HCT116 (cell line): Measurements from ENCODE around the gene TLE3. TPM values are rescaled to one million over a fixed set of nuclear protein-coding genes. Genes with fewer than 3 reads are reported as not detected.

ENCODE experiments used
- ATAC-seq: fragments of 200-7000 bp; cut with Tn5 transposase; 2 replicates; pipeline ENCODE4 v1.9.1; 2020; ENCODE audit warnings: mild to moderate bottlenecking, moderate library complexity
- BruUV-seq: library from RNA; stranded (reverse); fragments of 400-500 nt; replicated peaks from 2 replicates; lab custom pipeline; 2021; lab: Mats Ljungman, UMichigan
- CTCF ChIA-PET: fragments of 300-600 bp; sonication (Branson Sonifier 250); formaldehyde crosslinking; loops from one replicate; lab custom pipeline; 2021; ENCODE audit warnings: antibody characterized with exemption; lab: Charles Lee
- POLR2A ChIA-PET: fragments of 300-600, 350-600 bp; sonication (Branson Sonifier 250); formaldehyde crosslinking; loops from one replicate; lab custom pipeline; 2021; ENCODE audit warnings: antibody characterized with exemption; lab: Charles Lee
- RAD21 ChIA-PET, 2 experiments: fragments of 300-600 bp; sonication (Branson Sonifier 250); formaldehyde crosslinking; loops; one replicate each; lab custom pipeline; 2023; ENCODE audit warnings: low total read pairs in 2 of 2; ENCODE audit not compliant: uncharacterized antibody in 2 of 2, unreplicated experiment in 2 of 2, low non-redundant PET in 1 of 2; lab: Charles Lee
- DNase-seq: peaks from one replicate; pipeline ENCODE4 v3.0.0-alpha.2; 2010; ENCODE audit warnings: low read depth, low spot score
- H2AFZ ChIP-seq: fragments of 200-600 bp; shearing (Covaris generic), sonication (generic); 2 replicates; pipeline ENCODE4 v1.6.1; 2017; ENCODE audit warnings: low read depth, mixed run types, mixed read lengths, antibody characterized with exemption, low read length; ENCODE audit not compliant: poor library complexity, severe bottlenecking
- H3K27ac ChIP-seq: 2 replicates; pipeline ENCODE4 v1.5.1; 2012; ENCODE audit warnings: low read depth, low read length
- H3K27me3 ChIP-seq: fragments of 200-600 bp; sonication (generic); 2 replicates; pipeline ENCODE4 v1.6.1; 2016; ENCODE audit warnings: mixed run types, low read length, mixed read lengths; ENCODE audit not compliant: insufficient read depth
- H3K36me3 ChIP-seq, 2 experiments: fragments of 200-500 bp in 1 of 2; fragments of 200-600 bp in 1 of 2; sonication (Bioruptor generic) in 1 of 2; sonication (generic) in 1 of 2; 2 replicates each; pipeline versions ENCODE4 v1.5.1 to v1.6.1; 2014 to 2016; ENCODE audit warnings: low read length in 2 of 2, inconsistent platforms in 1 of 2, mixed read lengths in 1 of 2, mixed run types in 1 of 2; ENCODE audit not compliant: insufficient read depth in 2 of 2, control insufficient read depth in 1 of 2
- H3K4me1 ChIP-seq, 2 experiments: fragments of 200-600 bp in 1 of 2; sonication (generic) in 1 of 2; 2 replicates each; pipeline versions ENCODE4 v1.5.1 to v1.6.1; 2012 to 2017; ENCODE audit warnings: low read length in 2 of 2, inconsistent platforms in 1 of 2, mild to moderate bottlenecking in 1 of 2, mixed read lengths in 1 of 2, mixed run types in 1 of 2, moderate library complexity in 1 of 2; ENCODE audit not compliant: insufficient read depth in 2 of 2, control insufficient read depth in 1 of 2
- H3K4me2 ChIP-seq: fragments of 200-600 bp; sonication (generic); 2 replicates; pipeline ENCODE4 v1.6.1; 2017; ENCODE audit warnings: mixed run types, low read length, mixed read lengths
- H3K4me3 ChIP-seq, 2 experiments: fragments of 200-600 bp in 1 of 2; sonication (generic) in 1 of 2; replicated peaks in 1 of 2; 2 replicates each; pipeline ENCODE4 v1.5.1; 2011 to 2016; ENCODE audit warnings: low read length in 2 of 2, control low read depth in 1 of 2, low read depth in 1 of 2, mild to moderate bottlenecking in 1 of 2, mixed read lengths in 1 of 2, mixed run types in 1 of 2
- H3K79me2 ChIP-seq: fragments of 200-600 bp; sonication (generic); 2 replicates; pipeline ENCODE4 v1.6.1; 2017; ENCODE audit warnings: mild to moderate bottlenecking, mixed run types, low read length, moderate library complexity, mixed read lengths; ENCODE audit not compliant: insufficient read depth
- H3K9ac ChIP-seq: fragments of 200-600 bp; sonication (generic); 2 replicates; pipeline ENCODE4 v1.6.1; 2016; ENCODE audit warnings: low read length, mixed read lengths
- H3K9me2 ChIP-seq: fragments of 200-600 bp; sonication (generic), shearing (Covaris generic); 2 replicates; pipeline ENCODE4 v1.6.1; 2017; ENCODE audit warnings: mixed run types, mild to moderate bottlenecking, moderate library complexity; ENCODE audit not compliant: insufficient read depth
- H3K9me3 ChIP-seq, 2 experiments: fragments of 200-500 bp in 1 of 2; fragments of 200-600 bp in 1 of 2; sonication (Bioruptor generic) in 1 of 2; sonication (generic) in 1 of 2; 2 replicates each; pipeline ENCODE4 v1.6.1; 2014 to 2017; ENCODE audit warnings: low read length in 2 of 2, mixed read lengths in 2 of 2, inconsistent platforms in 1 of 2, low read depth in 1 of 2, mild to moderate bottlenecking in 1 of 2, mixed run types in 1 of 2, moderate library complexity in 1 of 2; ENCODE audit not compliant: control insufficient read depth in 1 of 2, insufficient read depth in 1 of 2
- H4K20me1 ChIP-seq: fragments of 200-600 bp; sonication (generic), shearing (Covaris generic); 2 replicates; pipeline ENCODE4 v1.6.1; 2017; ENCODE audit warnings: mixed run types, mild to moderate bottlenecking, moderate library complexity; ENCODE audit not compliant: insufficient read depth
- CTCF ChIP-seq, 3 experiments: fragments of 200-600 bp in 1 of 3; sonication (generic) in 1 of 3; IDR thresholded peaks in 2 of 3; conservative IDR thresholded peaks in 1 of 3; 2 replicates each; pipeline ENCODE4 v1.5.1; 2012 to 2017; ENCODE audit warnings: low read depth in 2 of 3, low read length in 2 of 3, antibody characterized with exemption in 1 of 3, borderline replicate concordance in 1 of 3, control low read depth in 1 of 3, mild to moderate bottlenecking in 1 of 3, mixed read lengths in 1 of 3, mixed run types in 1 of 3, moderate library complexity in 1 of 3; ENCODE audit not compliant: insufficient read depth in 1 of 3
- EGR1 ChIP-seq: IDR thresholded peaks from 2 replicates; pipeline ENCODE4 v1.6.1; 2012; ENCODE audit warnings: low read depth
- EZH2 ChIP-seq: fragments of 200-600 bp; sonication (generic); IDR thresholded peaks from 2 replicates; pipeline ENCODE4 v1.6.1; 2017; ENCODE audit warnings: antibody characterized with exemption, mixed run types
- MAX ChIP-seq: IDR thresholded peaks from 2 replicates; pipeline ENCODE4 v1.6.1; 2012
- POLR2AphosphoS5 ChIP-seq: IDR thresholded peaks from 2 replicates; pipeline ENCODE4 v1.6.1; 2011; ENCODE audit warnings: mild to moderate bottlenecking, low read depth, low read length, moderate library complexity
- intact Hi-C: fragments of 100-400 bp; cut with micrococcal nuclease; formaldehyde crosslinking; loops from 2 replicates; pipeline ENCODE4 v1.10.0; 2022
- total RNA-seq: library from RNA; stranded (reverse); gene quantifications from one replicate; pipeline ENCODE4 v1.2.1, GENCODE V29; 2021; ENCODE audit not compliant: unreplicated experiment
- TF ChIP-seq, protein P1 (sequence below): IDR thresholded peaks from 2 replicates; pipeline ENCODE4 v1.6.1; 2012

TLE3 gene
- total RNA-seq, 1 experiment from 2014 or later = 53.9 TPM

GRCh38 chr15:70057931-70058641 lies 39.6 kb downstream of the TLE3 start:
- no peak overlapping the region for H3K4me3 ChIP-seq
- no peak overlapping the region for H3K4me2 ChIP-seq
- no peaks in the 10 kb centered on the region for H3K79me2 ChIP-seq
- peaks cover 26 to 34% of the 10 kb centered on the region in 2 experiments; a peak in 3 of 4 replicates for H3K36me3 ChIP-seq
- H3K9ac ChIP-seq = no peak overlapping the region
- ChIA-PET POLR2A (no interaction called here), CTCF (no interaction called here), RAD21 (no interaction called here)
- no peaks in the 10 kb centered on the region for H3K4me1 ChIP-seq
- no peaks in the 10 kb centered on the region for H3K27me3 ChIP-seq
- TF ChIP-seq CTCF (IDR thresholded peaks at IDR 0.05 in 2 of 3, conservative IDR thresholded peaks at IDR 0.05 in 1 of 3; ENCODE audit: borderline replicate concordance in 1 of 3, insufficient read depth in 1 of 3, low read depth in 2 of 3, low read length in 2 of 3) = no peak
- no peak for TF ChIP-seq MAX
- TF ChIP-seq EZH2 = no peak
- TF ChIP-seq, protein P1, sequence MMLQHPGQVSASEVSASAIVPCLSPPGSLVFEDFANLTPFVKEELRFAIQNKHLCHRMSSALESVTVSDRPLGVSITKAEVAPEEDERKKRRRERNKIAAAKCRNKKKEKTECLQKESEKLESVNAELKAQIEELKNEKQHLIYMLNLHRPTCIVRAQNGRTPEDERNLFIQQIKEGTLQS = no peak
- no peak for TF ChIP-seq POLR2AphosphoS5
- no peak for TF ChIP-seq EGR1
- H3K9me3 ChIP-seq = no peaks in the 10 kb centered on the region
- H2AFZ ChIP-seq = no peak overlapping the region
- no peaks in the 10 kb centered on the region for H4K20me1 ChIP-seq
- ATAC-seq = no peak
- DNase-seq = no peak
- no TSS peak for BruUV-seq
- H3K27ac ChIP-seq = no peak overlapping the region
- H3K9me2 ChIP-seq = no peaks in the 10 kb centered on the region
- intact Hi-C loops = no loop called here
